Neural progenitor cell (in vitro differentiated cells): Measurements from ENCODE around the gene PBX3.

Experiments
- EZH2 ChIP-seq: fragments of 200-600 bp; sonication (generic); IDR thresholded peaks from 2 replicates; pipeline ENCODE4 v1.6.1; 2017; ENCODE audit warnings: antibody characterized with exemption, mild to moderate bottlenecking, moderate library complexity
- EZH2phosphoT487 ChIP-seq: fragments of 200-600 bp; sonication (generic); IDR thresholded peaks from 2 replicates; pipeline ENCODE4 v1.6.1; 2017; ENCODE audit warnings: antibody characterized with exemption
- TF ChIP-seq, protein P1 (sequence below): fragments of 200-600 bp; sonication (generic); IDR thresholded peaks from 2 replicates; pipeline ENCODE4 v1.5.1; 2017; ENCODE audit warnings: antibody characterized with exemption, mild to moderate bottlenecking

DNA sequence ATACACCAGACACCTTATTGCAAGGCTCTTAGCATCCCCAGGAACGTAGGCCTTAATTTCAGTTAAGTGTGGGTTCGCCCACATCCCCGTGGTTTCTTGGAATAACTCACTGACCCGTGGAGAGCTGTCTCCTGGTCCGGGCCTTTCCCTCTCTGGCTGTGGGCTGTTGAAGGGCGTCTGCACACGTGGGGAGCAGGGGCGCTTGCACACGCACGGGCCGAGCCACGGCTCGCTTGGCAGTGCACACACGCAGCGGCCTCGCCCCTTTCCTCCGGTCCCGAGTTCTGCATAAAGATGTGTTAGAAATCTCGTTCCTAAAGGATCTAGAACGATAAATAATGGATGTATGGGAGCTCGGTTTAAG lies 141.9 kb downstream of the PBX3 start:
- TF ChIP-seq, protein P1, sequence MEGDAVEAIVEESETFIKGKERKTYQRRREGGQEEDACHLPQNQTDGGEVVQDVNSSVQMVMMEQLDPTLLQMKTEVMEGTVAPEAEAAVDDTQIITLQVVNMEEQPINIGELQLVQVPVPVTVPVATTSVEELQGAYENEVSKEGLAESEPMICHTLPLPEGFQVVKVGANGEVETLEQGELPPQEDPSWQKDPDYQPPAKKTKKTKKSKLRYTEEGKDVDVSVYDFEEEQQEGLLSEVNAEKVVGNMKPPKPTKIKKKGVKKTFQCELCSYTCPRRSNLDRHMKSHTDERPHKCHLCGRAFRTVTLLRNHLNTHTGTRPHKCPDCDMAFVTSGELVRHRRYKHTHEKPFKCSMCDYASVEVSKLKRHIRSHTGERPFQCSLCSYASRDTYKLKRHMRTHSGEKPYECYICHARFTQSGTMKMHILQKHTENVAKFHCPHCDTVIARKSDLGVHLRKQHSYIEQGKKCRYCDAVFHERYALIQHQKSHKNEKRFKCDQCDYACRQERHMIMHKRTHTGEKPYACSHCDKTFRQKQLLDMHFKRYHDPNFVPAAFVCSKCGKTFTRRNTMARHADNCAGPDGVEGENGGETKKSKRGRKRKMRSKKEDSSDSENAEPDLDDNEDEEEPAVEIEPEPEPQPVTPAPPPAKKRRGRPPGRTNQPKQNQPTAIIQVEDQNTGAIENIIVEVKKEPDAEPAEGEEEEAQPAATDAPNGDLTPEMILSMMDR = no peak
- no peak for TF ChIP-seq EZH2
- no peak for TF ChIP-seq EZH2phosphoT487
